ENCODE results near the gene NAA20. TPM values are rescaled to one million over a fixed set of nuclear protein-coding genes. Genes with fewer than 3 reads are reported as not detected.

The NAA20 gene
- total RNA-seq, 1 donor from 2014 or later: 38.1 TPM

DNA sequence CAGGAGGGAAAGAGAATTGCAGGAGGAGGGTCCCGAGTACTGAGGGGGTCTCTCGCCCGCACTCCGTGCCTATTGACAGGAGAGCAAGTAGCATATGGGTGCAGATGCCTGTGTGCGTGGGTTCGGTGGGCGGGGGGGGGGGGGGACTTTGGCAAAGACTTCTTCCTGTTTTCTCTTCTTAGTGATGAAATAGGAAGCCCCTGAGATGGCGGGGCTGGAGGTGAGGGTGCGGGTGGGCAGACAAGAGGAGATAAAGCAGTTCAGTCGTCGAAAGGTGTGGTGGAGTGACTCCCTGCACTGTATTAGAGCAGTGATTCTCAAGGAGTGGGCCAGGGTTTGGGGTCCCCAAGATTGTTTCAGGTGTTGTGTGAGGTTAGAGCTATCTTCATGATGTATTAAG, 3.7 kb downstream of the NAA20 start:
- H3K4me1 Mint-ChIP-seq (ENCODE audit: low read depth): peaks cover 23% of the 10 kb centered on the region
- H3K36me3 Mint-ChIP-seq (ENCODE audit: insufficient read depth): no peaks in the 10 kb centered on the region

DNA sequence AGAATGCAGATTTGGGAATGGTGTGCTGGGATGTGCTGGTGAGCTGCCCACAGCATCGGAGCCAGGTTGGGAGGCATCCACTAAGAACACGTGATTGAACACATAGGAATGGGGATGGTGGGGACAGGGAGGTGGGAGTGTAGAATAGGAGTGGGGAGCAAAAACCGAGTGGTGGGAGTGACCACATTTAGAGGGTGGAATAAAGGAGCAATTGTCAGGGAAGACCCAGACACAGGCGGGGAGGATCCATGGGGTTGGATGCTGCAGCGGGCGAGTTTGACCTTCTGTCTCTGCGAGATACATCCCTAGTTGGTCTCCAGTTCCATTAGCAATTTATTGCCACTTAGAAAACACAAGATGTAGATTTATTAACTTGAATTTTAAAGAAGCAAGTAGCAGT, 4.7 kb downstream of the NAA20 start:
- Mint-ChIP-seq H3K9me3 (ENCODE audit: low read depth) (no peaks in the 10 kb centered on the region), H3K4me1 (ENCODE audit: low read depth) (peaks cover 21% of the 10 kb centered on the region), H3K27ac (peak overlapping the region; percentile 35), H3K36me3 (ENCODE audit: insufficient read depth) (no peaks in the 10 kb centered on the region), H3K4me3 (ENCODE audit: low read depth) (no peak overlapping the region), H3K27me3 (no peaks in the 10 kb centered on the region)
- TF ChIP-seq, protein P1, sequence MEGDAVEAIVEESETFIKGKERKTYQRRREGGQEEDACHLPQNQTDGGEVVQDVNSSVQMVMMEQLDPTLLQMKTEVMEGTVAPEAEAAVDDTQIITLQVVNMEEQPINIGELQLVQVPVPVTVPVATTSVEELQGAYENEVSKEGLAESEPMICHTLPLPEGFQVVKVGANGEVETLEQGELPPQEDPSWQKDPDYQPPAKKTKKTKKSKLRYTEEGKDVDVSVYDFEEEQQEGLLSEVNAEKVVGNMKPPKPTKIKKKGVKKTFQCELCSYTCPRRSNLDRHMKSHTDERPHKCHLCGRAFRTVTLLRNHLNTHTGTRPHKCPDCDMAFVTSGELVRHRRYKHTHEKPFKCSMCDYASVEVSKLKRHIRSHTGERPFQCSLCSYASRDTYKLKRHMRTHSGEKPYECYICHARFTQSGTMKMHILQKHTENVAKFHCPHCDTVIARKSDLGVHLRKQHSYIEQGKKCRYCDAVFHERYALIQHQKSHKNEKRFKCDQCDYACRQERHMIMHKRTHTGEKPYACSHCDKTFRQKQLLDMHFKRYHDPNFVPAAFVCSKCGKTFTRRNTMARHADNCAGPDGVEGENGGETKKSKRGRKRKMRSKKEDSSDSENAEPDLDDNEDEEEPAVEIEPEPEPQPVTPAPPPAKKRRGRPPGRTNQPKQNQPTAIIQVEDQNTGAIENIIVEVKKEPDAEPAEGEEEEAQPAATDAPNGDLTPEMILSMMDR (IDR thresholded peaks at IDR 0.05; ENCODE audit: unreplicated experiment): no peak
- no peak for DNase-seq (ENCODE audit: low spot score, unreplicated experiment)

More for the DNA sequence above, 3.7 kb downstream of the NAA20 start:
- no peak overlapping the region for H3K4me3 Mint-ChIP-seq (ENCODE audit: low read depth)
- TF ChIP-seq, protein P1 (IDR thresholded peaks at IDR 0.05; ENCODE audit: unreplicated experiment): no peak
- H3K27me3 Mint-ChIP-seq: no peaks in the 10 kb centered on the region
- H3K9me3 Mint-ChIP-seq (ENCODE audit: low read depth): no peaks in the 10 kb centered on the region
- DNase-seq (ENCODE audit: low spot score, unreplicated experiment): no peak
- H3K27ac Mint-ChIP-seq: no peak overlapping the region

DNA sequence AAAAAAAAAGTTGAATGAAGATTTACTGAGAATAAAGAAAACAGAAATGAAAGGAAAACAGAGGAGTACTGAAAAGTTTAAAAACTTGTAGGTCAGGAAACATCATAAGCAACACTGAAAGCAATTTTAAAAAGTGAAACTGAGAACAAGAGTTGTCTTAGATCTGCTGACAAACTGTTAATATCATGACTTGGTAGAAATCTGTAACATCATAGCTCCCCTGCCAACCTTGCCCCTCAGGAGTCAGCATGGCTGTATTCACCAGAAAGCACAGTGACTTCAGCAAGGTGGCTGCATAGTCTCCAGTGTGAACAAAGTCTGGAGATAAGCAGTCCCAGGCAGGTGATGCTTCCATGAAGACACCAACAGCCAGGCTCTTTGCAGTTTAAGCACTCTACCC, 5.3 kb downstream of the NAA20 start:
- Mint-ChIP-seq H3K27me3 (no peaks in the 10 kb centered on the region), H3K4me3 (ENCODE audit: low read depth) (no peak overlapping the region), H3K27ac (no peak overlapping the region), H3K9me3 (ENCODE audit: low read depth) (no peaks in the 10 kb centered on the region), H3K4me1 (ENCODE audit: low read depth) (peaks cover 19% of the 10 kb centered on the region), H3K36me3 (ENCODE audit: insufficient read depth) (no peaks in the 10 kb centered on the region)
- no peak for DNase-seq (ENCODE audit: low spot score, unreplicated experiment)
- TF ChIP-seq, protein P1 (IDR thresholded peaks at IDR 0.05; ENCODE audit: unreplicated experiment): no peak

DNA sequence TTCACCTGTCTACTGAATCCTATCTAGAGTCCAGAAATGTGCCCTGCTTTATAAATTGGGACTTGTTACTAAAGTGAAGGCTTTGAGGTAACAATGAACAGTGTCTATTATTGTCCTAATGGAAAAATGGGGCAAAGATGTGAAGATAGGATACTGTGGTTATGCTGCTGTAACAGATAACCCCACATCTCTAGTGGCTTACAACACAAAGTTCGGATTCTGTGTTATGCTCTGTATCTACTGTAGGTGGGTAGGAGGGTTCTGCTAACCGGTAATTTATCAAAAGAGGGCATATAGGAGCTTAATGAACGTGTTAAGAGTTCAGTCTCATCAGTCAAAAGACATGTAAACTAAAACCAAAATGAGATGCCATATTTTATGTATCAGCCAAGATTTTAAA, 6.2 kb downstream of the NAA20 start:
- peaks cover 11% of the 10 kb centered on the region for H3K4me1 Mint-ChIP-seq (ENCODE audit: low read depth)

DNA sequence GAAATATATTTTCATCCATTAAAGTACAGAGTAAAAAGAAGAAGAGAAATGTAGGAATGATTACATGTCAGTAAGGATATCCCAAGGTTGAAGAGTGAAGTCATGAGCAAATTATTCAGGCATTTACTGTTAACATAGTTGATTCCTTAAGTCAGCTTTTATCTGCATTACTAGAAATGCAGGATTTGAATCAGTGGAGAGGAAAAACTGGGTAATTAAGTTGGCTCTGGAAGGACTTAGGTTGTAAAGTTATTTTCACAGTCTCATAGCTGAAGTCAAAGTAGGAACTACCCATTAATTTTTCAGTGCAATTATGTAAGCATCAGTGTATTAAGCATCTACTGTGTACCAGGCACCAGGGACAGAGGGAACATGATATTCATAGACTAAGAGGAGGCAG, 7.8 kb downstream of the NAA20 start:
- no peak overlapping the region for H3K27ac Mint-ChIP-seq
- TF ChIP-seq, protein P1 (IDR thresholded peaks at IDR 0.05; ENCODE audit: unreplicated experiment): no peak
- H3K36me3 Mint-ChIP-seq (ENCODE audit: insufficient read depth): peaks cover 3% of the 10 kb centered on the region
- H3K27me3 Mint-ChIP-seq: no peaks in the 10 kb centered on the region
- no peaks in the 10 kb centered on the region for H3K9me3 Mint-ChIP-seq (ENCODE audit: low read depth)
- H3K4me1 Mint-ChIP-seq (ENCODE audit: low read depth): peaks cover 3% of the 10 kb centered on the region
- DNase-seq (ENCODE audit: low spot score, unreplicated experiment): no peak
- no peak overlapping the region for H3K4me3 Mint-ChIP-seq (ENCODE audit: low read depth)

More for the DNA sequence above, 6.2 kb downstream of the NAA20 start:
- no peak overlapping the region for H3K4me3 Mint-ChIP-seq (ENCODE audit: low read depth)
- no peaks in the 10 kb centered on the region for H3K9me3 Mint-ChIP-seq (ENCODE audit: low read depth)
- DNase-seq (ENCODE audit: low spot score, unreplicated experiment): no peak
- H3K36me3 Mint-ChIP-seq (ENCODE audit: insufficient read depth): peaks cover under 1% of the 10 kb centered on the region
- no peaks in the 10 kb centered on the region for H3K27me3 Mint-ChIP-seq
- TF ChIP-seq, protein P1 (IDR thresholded peaks at IDR 0.05; ENCODE audit: unreplicated experiment): no peak
- H3K27ac Mint-ChIP-seq: no peak overlapping the region
